Nephron (organoid): ENCODE results near the gene CA4.

Experiments used
- H3K27ac Mint-ChIP-seq, 3 experiments: 2 replicates each; pipeline ENCODE4 v1.8.0; 2020; ENCODE audit warnings: mixed read lengths in 3 of 3, mild to moderate bottlenecking in 2 of 3, moderate library complexity in 1 of 3
- H3K27me3 Mint-ChIP-seq: 2 replicates; pipeline ENCODE4 v1.8.0; 2021; ENCODE audit warnings: low read depth, mild to moderate bottlenecking, moderate library complexity, mixed read lengths
- H3K36me3 Mint-ChIP-seq: 2 replicates; pipeline ENCODE4 v1.8.0; 2020; ENCODE audit warnings: low read depth, mixed read lengths
- H3K4me1 Mint-ChIP-seq: 2 replicates; pipeline ENCODE4 v1.8.0; 2020; ENCODE audit warnings: mixed read lengths
- H3K4me3 Mint-ChIP-seq, 3 experiments: 2 replicates each; pipeline ENCODE4 v1.8.0; 2020; ENCODE audit warnings: mild to moderate bottlenecking in 3 of 3, mixed read lengths in 3 of 3, moderate library complexity in 2 of 3
- H3K9me3 Mint-ChIP-seq: 2 replicates; pipeline ENCODE4 v1.8.0; 2020; ENCODE audit warnings: mixed read lengths
- TF ChIP-seq, protein P1 (sequence below), 3 experiments: fragments of 200-600 bp; sonication (generic); IDR thresholded peaks; one replicate each; pipeline ENCODE4 v1.5.0; 2021; ENCODE audit warnings: antibody characterized with exemption in 3 of 3; ENCODE audit not compliant: unreplicated experiment in 3 of 3

CA4 gene

DNA sequence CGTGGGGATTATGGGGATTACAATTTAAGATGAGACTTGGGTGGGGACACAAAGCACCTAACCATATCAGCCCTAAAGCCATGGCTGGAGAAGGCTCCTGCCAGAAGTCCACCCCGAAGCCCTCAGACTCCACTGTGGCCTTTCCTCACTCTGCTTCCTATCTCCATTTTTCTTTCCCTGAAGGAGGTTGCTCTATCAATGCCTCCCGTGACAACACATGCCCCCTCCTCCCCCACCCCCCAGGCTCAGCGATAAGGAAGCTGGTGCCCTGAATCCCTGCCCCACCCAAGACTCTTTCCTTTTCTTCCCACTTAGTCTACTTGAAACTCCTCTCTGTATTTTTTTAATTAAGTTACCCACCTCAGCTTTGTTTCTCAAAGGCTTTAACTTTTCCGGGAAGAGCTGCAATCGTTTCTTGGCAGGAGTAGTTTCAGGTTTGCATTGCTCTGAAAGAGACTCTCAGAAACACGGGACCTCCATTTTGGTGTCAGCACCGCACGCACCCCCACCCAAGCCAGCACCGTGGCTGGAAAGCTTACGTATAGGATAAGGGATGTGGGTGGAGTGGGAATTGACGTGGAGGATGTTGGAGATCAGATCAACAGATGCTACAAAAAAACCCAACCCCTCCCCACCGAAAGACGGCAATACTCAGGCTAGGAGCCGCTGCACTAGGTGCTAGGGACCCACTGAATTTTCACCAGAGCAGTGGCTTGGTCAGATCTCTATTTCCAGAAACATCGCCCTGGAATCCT lies 15.2 kb upstream of the CA4 start:
- Mint-ChIP-seq H3K9me3 (no peaks in the 10 kb centered on the region), H3K27ac (peak overlapping the region; percentile 15 to 79 (median 70)), H3K4me3 (peak overlapping the region; percentile 91 to 97 (median 96)), H3K4me1 (peaks cover 22% of the 10 kb centered on the region), H3K27me3 (peaks cover 46% of the 10 kb centered on the region), H3K36me3 (peaks cover 9% of the 10 kb centered on the region)
- TF ChIP-seq, protein P1, sequence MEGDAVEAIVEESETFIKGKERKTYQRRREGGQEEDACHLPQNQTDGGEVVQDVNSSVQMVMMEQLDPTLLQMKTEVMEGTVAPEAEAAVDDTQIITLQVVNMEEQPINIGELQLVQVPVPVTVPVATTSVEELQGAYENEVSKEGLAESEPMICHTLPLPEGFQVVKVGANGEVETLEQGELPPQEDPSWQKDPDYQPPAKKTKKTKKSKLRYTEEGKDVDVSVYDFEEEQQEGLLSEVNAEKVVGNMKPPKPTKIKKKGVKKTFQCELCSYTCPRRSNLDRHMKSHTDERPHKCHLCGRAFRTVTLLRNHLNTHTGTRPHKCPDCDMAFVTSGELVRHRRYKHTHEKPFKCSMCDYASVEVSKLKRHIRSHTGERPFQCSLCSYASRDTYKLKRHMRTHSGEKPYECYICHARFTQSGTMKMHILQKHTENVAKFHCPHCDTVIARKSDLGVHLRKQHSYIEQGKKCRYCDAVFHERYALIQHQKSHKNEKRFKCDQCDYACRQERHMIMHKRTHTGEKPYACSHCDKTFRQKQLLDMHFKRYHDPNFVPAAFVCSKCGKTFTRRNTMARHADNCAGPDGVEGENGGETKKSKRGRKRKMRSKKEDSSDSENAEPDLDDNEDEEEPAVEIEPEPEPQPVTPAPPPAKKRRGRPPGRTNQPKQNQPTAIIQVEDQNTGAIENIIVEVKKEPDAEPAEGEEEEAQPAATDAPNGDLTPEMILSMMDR (IDR thresholded peaks at IDR 0.05; ENCODE audit: unreplicated experiment in 3 of 3) = no peak

DNA sequence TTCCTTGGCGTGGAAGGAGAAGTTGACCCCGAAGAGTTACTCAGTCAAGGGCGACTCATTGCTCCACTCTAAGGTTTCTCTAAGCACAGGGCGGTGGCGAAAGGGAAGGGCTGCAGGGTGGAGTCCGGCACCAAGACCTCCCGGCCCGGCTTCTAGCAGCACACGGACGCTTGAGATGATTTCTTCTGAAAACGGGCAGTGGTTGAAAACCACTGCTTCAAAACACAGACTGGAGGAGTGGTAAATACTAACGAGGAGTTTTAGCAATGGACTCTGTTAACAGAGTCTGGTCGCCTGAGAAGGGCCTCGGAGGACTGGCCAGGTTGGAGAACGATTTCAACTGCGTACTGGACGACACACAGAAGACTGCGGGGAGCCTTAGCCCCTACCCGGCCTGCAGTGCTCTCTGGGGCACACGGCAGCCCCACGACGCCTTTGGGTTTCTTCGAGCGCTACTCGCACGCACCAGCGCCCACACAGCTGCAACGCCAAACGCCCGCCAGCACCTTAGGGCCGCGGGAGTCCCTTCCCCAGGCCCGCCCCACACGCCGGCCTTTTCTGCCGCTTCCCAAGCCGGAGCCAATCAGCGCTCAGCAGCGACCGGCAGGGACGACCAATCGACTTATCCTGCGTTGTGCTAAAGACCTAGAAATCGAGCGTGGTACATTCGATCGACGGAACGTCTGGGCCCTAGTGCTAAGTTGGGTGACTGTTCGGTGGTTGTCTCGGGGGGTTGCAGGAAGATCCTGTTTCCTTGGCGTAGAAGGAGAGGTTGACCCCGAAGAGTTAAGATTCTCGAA lies 14.4 kb upstream of the CA4 start:
- Mint-ChIP-seq H3K27ac (peak overlapping the region; percentile 15 to 79 (median 70)), H3K9me3 (no peaks in the 10 kb centered on the region), H3K27me3 (peaks cover 54% of the 10 kb centered on the region), H3K4me3 (peak overlapping the region; percentile 91 to 97 (median 96)), H3K4me1 (peaks cover 22% of the 10 kb centered on the region), H3K36me3 (peaks cover 9% of the 10 kb centered on the region)
- TF ChIP-seq, protein P1 (IDR thresholded peaks at IDR 0.05; ENCODE audit: unreplicated experiment in 3 of 3) = no peak

DNA sequence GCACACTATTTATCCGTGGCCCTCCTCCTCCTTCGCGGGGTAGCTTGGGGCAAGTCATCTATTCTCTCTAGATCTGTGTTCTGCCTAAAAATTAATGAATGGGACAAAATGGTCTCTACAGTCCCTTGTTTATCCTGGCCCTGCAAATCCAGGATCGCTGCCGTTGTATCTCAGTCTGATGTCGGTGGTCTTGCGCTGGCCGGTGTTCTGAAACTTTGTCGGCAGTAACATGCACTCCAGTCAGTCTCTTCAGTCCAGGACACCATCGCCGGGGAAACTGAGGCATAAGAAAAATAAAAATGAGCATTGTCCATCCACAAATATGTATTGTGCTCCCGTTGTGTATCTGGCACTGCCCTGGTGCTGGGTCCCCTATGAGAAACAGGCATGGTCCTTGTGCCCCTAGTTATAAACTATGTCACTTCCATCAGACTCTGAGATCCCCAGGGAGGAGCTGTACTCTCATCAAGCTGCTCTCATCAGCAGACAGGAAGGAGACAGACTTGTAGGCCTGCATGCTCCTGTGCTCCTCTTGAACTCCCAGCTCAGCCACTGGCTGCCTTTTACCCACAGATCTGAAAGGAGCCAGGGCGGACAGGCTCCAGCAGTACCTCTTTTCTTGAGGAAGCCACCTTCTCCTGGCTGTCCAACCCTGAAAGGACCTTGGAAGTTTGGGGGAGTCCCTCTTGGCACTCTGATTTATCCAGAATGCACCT lies 13.7 kb upstream of the CA4 start:
- Mint-ChIP-seq H3K36me3 (peaks cover 9% of the 10 kb centered on the region), H3K9me3 (no peaks in the 10 kb centered on the region), H3K4me3 (peak overlapping the region; percentile 91 to 97 (median 96)), H3K27ac (no peak overlapping the region), H3K27me3 (peaks cover 62% of the 10 kb centered on the region), H3K4me1 (peaks cover 22% of the 10 kb centered on the region)
- TF ChIP-seq, protein P1 (IDR thresholded peaks at IDR 0.05; ENCODE audit: unreplicated experiment in 3 of 3) = no peak

DNA sequence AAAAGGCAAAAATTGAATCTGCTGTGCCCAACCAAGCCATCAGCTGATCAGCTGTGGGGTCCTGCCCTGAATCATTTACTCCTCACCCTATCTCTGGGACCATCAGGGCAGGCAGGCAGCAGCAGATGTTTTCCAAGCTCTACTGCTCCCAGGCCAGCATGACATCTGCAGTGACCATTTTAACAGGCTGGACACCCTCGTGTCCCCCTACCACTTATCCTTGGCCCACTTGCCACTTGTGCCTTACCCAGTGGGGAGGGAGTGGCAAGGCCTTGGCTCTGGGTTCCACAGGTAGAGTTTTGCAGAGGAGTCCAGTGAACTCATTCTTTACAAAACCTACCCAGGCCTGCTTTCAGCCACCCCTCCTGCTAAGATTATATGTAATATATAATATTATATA lies 12.0 kb upstream of the CA4 start:
- Mint-ChIP-seq H3K4me3 (no peak overlapping the region), H3K4me1 (peaks cover 30% of the 10 kb centered on the region), H3K27ac (no peak overlapping the region), H3K27me3 (peaks cover 78% of the 10 kb centered on the region), H3K36me3 (peaks cover 4% of the 10 kb centered on the region), H3K9me3 (no peaks in the 10 kb centered on the region)
- TF ChIP-seq, protein P1 (IDR thresholded peaks at IDR 0.05; ENCODE audit: unreplicated experiment in 3 of 3) = no peak

DNA sequence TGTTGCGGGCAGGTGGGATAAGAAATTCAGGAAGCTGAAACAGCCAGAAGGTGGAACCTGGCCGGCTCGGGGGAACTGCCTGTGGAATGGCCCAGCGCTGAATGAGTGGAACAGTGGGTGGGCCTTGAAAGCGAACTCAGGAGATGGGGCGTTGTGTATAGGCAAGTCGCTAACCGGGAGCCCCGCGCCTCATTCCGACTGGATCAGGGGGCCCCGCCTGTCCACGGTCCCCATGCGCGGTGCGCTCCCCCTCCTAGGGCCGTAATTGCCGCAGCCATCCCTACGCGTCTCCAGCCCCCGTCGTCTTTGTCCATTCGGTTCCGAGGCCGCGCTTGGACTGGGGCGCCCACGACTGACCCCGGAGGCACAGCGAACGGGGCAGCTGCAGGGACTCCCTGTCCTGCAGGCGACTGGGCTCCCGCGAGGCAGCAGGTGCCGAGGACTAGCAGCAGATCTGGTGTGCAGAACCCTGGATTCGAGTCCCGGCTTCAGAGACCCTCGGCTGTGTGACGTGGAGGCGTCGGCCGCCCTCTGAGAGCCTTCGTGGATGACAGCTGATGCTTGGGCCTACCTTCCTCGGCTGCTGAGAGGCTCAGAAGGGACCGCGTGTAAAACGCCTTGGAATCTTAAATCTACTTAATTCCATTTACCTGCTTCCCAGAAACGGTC lies 10.9 kb upstream of the CA4 start:
- H3K27ac Mint-ChIP-seq = no peak overlapping the region
- peaks cover 34% of the 10 kb centered on the region for H3K4me1 Mint-ChIP-seq
- TF ChIP-seq, protein P1 (IDR thresholded peaks at IDR 0.05; ENCODE audit: unreplicated experiment in 3 of 3) = no peak
- H3K4me3 Mint-ChIP-seq = no peak overlapping the region
- no peaks in the 10 kb centered on the region for H3K36me3 Mint-ChIP-seq
- no peaks in the 10 kb centered on the region for H3K9me3 Mint-ChIP-seq
- H3K27me3 Mint-ChIP-seq = peaks cover 90% of the 10 kb centered on the region
